ENCODE results near the gene PHOX2B.

- TF ChIP-seq CTCF (IDR thresholded peaks at IDR 0.05) (no peak), POLR2A (IDR thresholded peaks at IDR 0.05; ENCODE audit: low read length) (no peak), ZC3H11A (IDR thresholded peaks at IDR 0.05) (no peak), CBX8 (IDR thresholded peaks at IDR 0.05) (no peak), CHD2 (IDR thresholded peaks at IDR 0.05; ENCODE audit: low read length, partially characterized antibody) (no peak), EP300 (IDR thresholded peaks at IDR 0.05) (no peak), ESRRA (IDR thresholded peaks at IDR 0.05; ENCODE audit: borderline replicate concordance, low read length) (no peak), USF2 (IDR thresholded peaks at IDR 0.05) (no peak), REST (IDR thresholded peaks at IDR 0.05) (no peak), HOXA7 (CRISPR knock-in tag; IDR thresholded peaks at IDR 0.05) (no peak), JUNB (IDR thresholded peaks at IDR 0.05) (no peak), KDM1A (IDR thresholded peaks at IDR 0.05; ENCODE audit: low read depth) (no peak), ZFP36 (IDR thresholded peaks at IDR 0.05; ENCODE audit: borderline replicate concordance, partially characterized antibody) (no peak), HDAC2 (IDR thresholded peaks at IDR 0.05) (no peak)
These were observed 403 bp downstream of the PHOX2B start for GRCh38 chr4:41748074-41748570.

Data from A549 (cell line).